GM23338 (cell line): ENCODE results near the gene CCDC9B. TPM values are rescaled to one million over a fixed set of nuclear protein-coding genes. Genes with fewer than 3 reads are reported as not detected.

Source experiments
- ATAC-seq: fragments of 200-7000 bp; cut with Tn5 transposase; 3 replicates; pipeline ENCODE4 v1.9.1; 2020
- DNase-seq: peaks from one replicate; pipeline ENCODE4 v3.0.0-alpha.2; 2015; ENCODE audit warnings: low spot score
- H2AFZ ChIP-seq: fragments of 200-600 bp; sonication (generic); 2 replicates; pipeline ENCODE4 v1.8.0; 2016; ENCODE audit warnings: antibody characterized with exemption, mild to moderate bottlenecking, moderate library complexity
- H3F3A ChIP-seq: fragments of 200-600 bp; sonication (generic); replicated peaks from 2 replicates; pipeline ENCODE4 v1.8.0; 2017; ENCODE audit warnings: antibody characterized with exemption, mixed run types, low read depth
- H3K27ac ChIP-seq: fragments of 200-600 bp; sonication (generic); 2 replicates; pipeline ENCODE4 v1.6.1; 2016; ENCODE audit warnings: low read depth
- H3K27me3 ChIP-seq: fragments of 200-600 bp; sonication (generic); 2 replicates; pipeline ENCODE4 v1.8.0; 2016; ENCODE audit warnings: mild to moderate bottlenecking, mixed run types, moderate library complexity; ENCODE audit not compliant: insufficient read depth
- H3K36me3 ChIP-seq: fragments of 200-600 bp; sonication (generic); 2 replicates; pipeline ENCODE4 v1.8.0; 2016; ENCODE audit warnings: mild to moderate bottlenecking; ENCODE audit not compliant: insufficient read depth
- H3K4me1 ChIP-seq: fragments of 200-600 bp; sonication (generic); 2 replicates; pipeline ENCODE4 v1.8.0; 2016; ENCODE audit warnings: mild to moderate bottlenecking, moderate library complexity; ENCODE audit not compliant: insufficient read depth
- H3K4me2 ChIP-seq: fragments of 200-600 bp; sonication (generic); 2 replicates; pipeline ENCODE4 v1.7.1; 2017; ENCODE audit warnings: mixed run types
- H3K4me3 ChIP-seq: fragments of 200-600 bp; sonication (generic); 2 replicates; pipeline ENCODE4 v1.6.1; 2016; ENCODE audit warnings: mixed run types
- H3K79me2 ChIP-seq: fragments of 200-600 bp; sonication (generic); replicated peaks from 2 replicates; pipeline ENCODE4 v1.8.0; 2017; ENCODE audit warnings: mild to moderate bottlenecking; ENCODE audit not compliant: insufficient read depth
- H3K9me2 ChIP-seq: fragments of 200-600 bp; sonication (generic); 2 replicates; pipeline ENCODE4 v1.8.0; 2017; ENCODE audit not compliant: insufficient read depth
- H4K20me1 ChIP-seq: fragments of 200-600 bp; sonication (generic); replicated peaks from 2 replicates; pipeline ENCODE4 v1.8.0; 2017; ENCODE audit warnings: mild to moderate bottlenecking; ENCODE audit not compliant: insufficient read depth
- H3K27ac Mint-ChIP-seq: 2 replicates; pipeline ENCODE4 v1.8.0; 2020; ENCODE audit warnings: inconsistent platforms, mild to moderate bottlenecking, moderate library complexity, mixed read lengths
- H3K27me3 Mint-ChIP-seq: 3 replicates; pipeline ENCODE4 v1.8.0; 2022; ENCODE audit warnings: low read depth, mild to moderate bottlenecking, moderate library complexity, mixed read lengths, inconsistent platforms; ENCODE audit not compliant: insufficient read depth, poor library complexity
- H3K36me3 Mint-ChIP-seq: 3 replicates; pipeline ENCODE4 v1.8.0; 2021; ENCODE audit warnings: low read depth, mild to moderate bottlenecking, inconsistent platforms, moderate library complexity, mixed read lengths
- H3K4me1 Mint-ChIP-seq: 3 replicates; pipeline ENCODE4 v1.8.0; 2020; ENCODE audit warnings: mild to moderate bottlenecking, inconsistent platforms, mixed read lengths
- H3K4me3 Mint-ChIP-seq: 3 replicates; pipeline ENCODE4 v1.8.0; 2021; ENCODE audit warnings: moderate library complexity, mild to moderate bottlenecking, inconsistent platforms, mixed read lengths
- H3K9me3 Mint-ChIP-seq: 3 replicates; pipeline ENCODE4 v1.8.0; 2020; ENCODE audit warnings: moderate library complexity, mild to moderate bottlenecking, inconsistent platforms, mixed read lengths
- EZH2 ChIP-seq: fragments of 200-600 bp; sonication (generic); IDR thresholded peaks from one replicate; pipeline ENCODE4 v1.8.0; 2017; ENCODE audit warnings: antibody characterized with exemption, mild to moderate bottlenecking, low read depth; ENCODE audit not compliant: unreplicated experiment
- EZH2phosphoT487 ChIP-seq: fragments of 200-600 bp; sonication (generic); IDR thresholded peaks from one replicate; pipeline ENCODE4 v1.8.1; 2018; ENCODE audit warnings: antibody characterized with exemption; ENCODE audit not compliant: unreplicated experiment
- JUNB ChIP-seq: IDR thresholded peaks from one replicate; pipeline ENCODE4 v1.6.1; 2016; ENCODE audit warnings: antibody characterized with exemption; ENCODE audit not compliant: unreplicated experiment
- POLR2AphosphoS5 ChIP-seq: IDR thresholded peaks from 2 replicates; pipeline ENCODE4 v1.6.1; 2016; ENCODE audit warnings: antibody characterized with exemption, low read depth
- STAT1 ChIP-seq: IDR thresholded peaks from one replicate; pipeline ENCODE4 v1.6.1; 2016; ENCODE audit warnings: antibody characterized with exemption; ENCODE audit not compliant: unreplicated experiment
- ZNF331 ChIP-seq: fragments of 250-450 bp; sonication (Bioruptor Pico); IDR thresholded peaks from 2 replicates; pipeline ENCODE4 v1.5.0; 2020; ENCODE audit warnings: low read depth, mild to moderate bottlenecking, moderate library complexity
- polyA plus RNA-seq: library from polyadenylated mRNA; unstranded; fragments of >200 nt; fragmentation: Nextera tagmentation; extraction: Ambion mirVana; gene quantifications from 2 replicates; pipeline ENCODE4 v1.2.1, GENCODE V29; 2016
- total RNA-seq: library from RNA; depleted of rRNA; stranded (reverse); fragments of >200 nt; shearing (Covaris generic); gene quantifications from 2 replicates; pipeline ENCODE4 v1.2.3, GENCODE V29; 2014
- TF ChIP-seq, protein P1 (sequence below): IDR thresholded peaks from 2 replicates; pipeline ENCODE4 v1.6.1; 2016; ENCODE audit warnings: antibody characterized with exemption
- TF ChIP-seq, protein P2 (sequence below), 2 experiments: fragments of 200-600 bp in 1 of 2; sonication (generic) in 1 of 2; conservative IDR thresholded peaks; 2 replicates each; pipeline versions ENCODE4 v1.5.1 to v1.6.1; 2016 to 2017; ENCODE audit warnings: antibody characterized with exemption in 2 of 2, low read depth in 2 of 2, mild to moderate bottlenecking in 2 of 2, moderate library complexity in 1 of 2
- TF ChIP-seq, protein P3 (sequence below): IDR thresholded peaks from one replicate; pipeline ENCODE4 v1.6.1; 2018; ENCODE audit warnings: antibody characterized with exemption; ENCODE audit not compliant: unreplicated experiment

The CCDC9B gene
- total and polyA plus RNA-seq, 2 experiments from 2014 or later: 0.18 to 0.97 TPM

DNA sequence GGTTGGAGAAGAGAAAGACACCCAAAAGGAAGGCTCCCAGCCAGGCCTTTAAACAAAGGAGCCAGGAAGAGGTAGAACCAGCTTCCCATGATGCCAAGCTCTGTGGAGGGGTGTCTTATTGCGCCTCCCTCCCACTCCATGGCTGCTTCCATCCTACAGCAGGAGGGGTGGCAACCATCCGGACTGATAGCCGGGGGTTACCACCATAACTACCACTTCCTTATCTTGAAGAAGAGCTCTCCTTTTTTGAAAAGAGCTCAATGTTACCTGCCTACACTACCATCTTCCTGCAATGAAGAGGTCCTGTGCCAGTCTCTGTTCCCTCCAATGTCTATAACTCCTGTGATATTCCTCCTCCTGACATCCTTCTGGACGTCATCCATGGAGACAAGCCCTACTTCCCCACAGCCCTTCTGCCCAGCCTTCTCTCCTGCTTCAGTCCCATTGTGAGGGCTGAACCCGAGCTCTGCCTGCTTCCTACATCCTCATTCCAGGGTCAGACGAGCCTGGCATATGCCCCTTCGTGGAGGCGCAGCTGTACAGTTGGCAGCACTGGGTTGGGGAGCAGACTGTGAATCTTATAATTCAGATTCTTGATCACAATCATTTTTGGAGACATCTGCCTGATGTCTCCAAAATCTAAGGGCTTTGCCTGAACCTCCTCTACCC, 8.5 kb downstream of the CCDC9B start:
- Mint-ChIP-seq H3K27me3 (peaks cover 19% of the 10 kb centered on the region), H3K36me3 (peaks cover 19% of the 10 kb centered on the region), H3K27ac (no peak overlapping the region), H3K9me3 (no peaks in the 10 kb centered on the region), H3K4me1 (peaks cover 55% of the 10 kb centered on the region), H3K4me3 (no peak overlapping the region)
- Histone ChIP-seq H3K4me1 (peaks cover 24% of the 10 kb centered on the region), H4K20me1 (no peaks in the 10 kb centered on the region), H3K79me2 (no peaks in the 10 kb centered on the region; the same call in 1 of the 2 replicates), H3K27me3 (no peaks in the 10 kb centered on the region), H3K4me3 (no peak overlapping the region), H3K4me2 (no peak overlapping the region), H3K36me3 (no peaks in the 10 kb centered on the region), H3K9me2 (0 out of 2 replicates have a peak, but pooled peaks cover 2% of the 10 kb centered on the region), H3F3A (0 out of 2 replicates have a peak, but pooled peaks cover 6% of the 10 kb centered on the region), H2AFZ (no peak overlapping the region), H3K27ac (no peak overlapping the region)
- TF ChIP-seq, protein P1, sequence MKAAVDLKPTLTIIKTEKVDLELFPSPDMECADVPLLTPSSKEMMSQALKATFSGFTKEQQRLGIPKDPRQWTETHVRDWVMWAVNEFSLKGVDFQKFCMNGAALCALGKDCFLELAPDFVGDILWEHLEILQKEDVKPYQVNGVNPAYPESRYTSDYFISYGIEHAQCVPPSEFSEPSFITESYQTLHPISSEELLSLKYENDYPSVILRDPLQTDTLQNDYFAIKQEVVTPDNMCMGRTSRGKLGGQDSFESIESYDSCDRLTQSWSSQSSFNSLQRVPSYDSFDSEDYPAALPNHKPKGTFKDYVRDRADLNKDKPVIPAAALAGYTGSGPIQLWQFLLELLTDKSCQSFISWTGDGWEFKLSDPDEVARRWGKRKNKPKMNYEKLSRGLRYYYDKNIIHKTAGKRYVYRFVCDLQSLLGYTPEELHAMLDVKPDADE: no peak
- TF ChIP-seq, protein P2, sequence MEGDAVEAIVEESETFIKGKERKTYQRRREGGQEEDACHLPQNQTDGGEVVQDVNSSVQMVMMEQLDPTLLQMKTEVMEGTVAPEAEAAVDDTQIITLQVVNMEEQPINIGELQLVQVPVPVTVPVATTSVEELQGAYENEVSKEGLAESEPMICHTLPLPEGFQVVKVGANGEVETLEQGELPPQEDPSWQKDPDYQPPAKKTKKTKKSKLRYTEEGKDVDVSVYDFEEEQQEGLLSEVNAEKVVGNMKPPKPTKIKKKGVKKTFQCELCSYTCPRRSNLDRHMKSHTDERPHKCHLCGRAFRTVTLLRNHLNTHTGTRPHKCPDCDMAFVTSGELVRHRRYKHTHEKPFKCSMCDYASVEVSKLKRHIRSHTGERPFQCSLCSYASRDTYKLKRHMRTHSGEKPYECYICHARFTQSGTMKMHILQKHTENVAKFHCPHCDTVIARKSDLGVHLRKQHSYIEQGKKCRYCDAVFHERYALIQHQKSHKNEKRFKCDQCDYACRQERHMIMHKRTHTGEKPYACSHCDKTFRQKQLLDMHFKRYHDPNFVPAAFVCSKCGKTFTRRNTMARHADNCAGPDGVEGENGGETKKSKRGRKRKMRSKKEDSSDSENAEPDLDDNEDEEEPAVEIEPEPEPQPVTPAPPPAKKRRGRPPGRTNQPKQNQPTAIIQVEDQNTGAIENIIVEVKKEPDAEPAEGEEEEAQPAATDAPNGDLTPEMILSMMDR (conservative IDR thresholded peaks at IDR 0.05; ENCODE audit: low read depth in 2 of 2): no peak
- no peak for TF ChIP-seq STAT1
- no peak for TF ChIP-seq ZNF331 (CRISPR knock-in tag)
- DNase-seq (no peak), ATAC-seq (no peak)

DNA sequence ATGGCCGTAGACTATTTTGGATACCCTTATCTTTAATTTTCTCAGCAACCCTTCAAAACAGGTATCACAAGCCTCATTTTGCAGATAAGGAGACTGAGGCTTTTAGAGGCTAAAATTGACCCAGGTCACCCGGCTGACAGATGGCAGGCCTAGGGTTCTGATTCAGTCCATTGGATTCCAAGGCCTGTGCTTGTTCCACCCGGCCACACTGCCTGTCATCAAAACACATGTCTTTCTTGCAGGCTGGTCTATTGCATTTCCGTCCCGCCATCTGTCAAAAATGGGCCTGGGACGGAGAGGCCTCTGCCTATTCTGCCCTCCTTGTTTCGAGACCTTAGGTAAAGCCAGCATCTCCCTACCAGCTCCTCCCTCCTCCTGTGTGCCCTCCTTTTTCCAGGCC, 9.1 kb downstream of the CCDC9B start:
- Histone ChIP-seq H2AFZ (no peak overlapping the region), H3K27ac (no peak overlapping the region), H3K4me3 (no peak overlapping the region), H3K79me2 (no peaks in the 10 kb centered on the region; the same call in 1 of the 2 replicates), H3K4me1 (peaks cover 30% of the 10 kb centered on the region), H3F3A (0 out of 2 replicates have a peak, but pooled peaks cover 6% of the 10 kb centered on the region), H3K27me3 (no peaks in the 10 kb centered on the region), H3K9me2 (0 out of 2 replicates have a peak, but pooled peaks cover 2% of the 10 kb centered on the region), H3K36me3 (no peaks in the 10 kb centered on the region), H3K4me2 (no peak overlapping the region), H4K20me1 (no peaks in the 10 kb centered on the region)
- Mint-ChIP-seq H3K36me3 (peaks cover 19% of the 10 kb centered on the region), H3K4me3 (no peak overlapping the region), H3K4me1 (peaks cover 55% of the 10 kb centered on the region), H3K27me3 (peaks cover 15% of the 10 kb centered on the region), H3K27ac (no peak overlapping the region), H3K9me3 (no peaks in the 10 kb centered on the region)
- DNase-seq (no peak), ATAC-seq (no peak)
- TF ChIP-seq EZH2 (no peak), EZH2phosphoT487 (no peak), JUNB (no peak), POLR2AphosphoS5 (no peak)
- TF ChIP-seq, protein P3, sequence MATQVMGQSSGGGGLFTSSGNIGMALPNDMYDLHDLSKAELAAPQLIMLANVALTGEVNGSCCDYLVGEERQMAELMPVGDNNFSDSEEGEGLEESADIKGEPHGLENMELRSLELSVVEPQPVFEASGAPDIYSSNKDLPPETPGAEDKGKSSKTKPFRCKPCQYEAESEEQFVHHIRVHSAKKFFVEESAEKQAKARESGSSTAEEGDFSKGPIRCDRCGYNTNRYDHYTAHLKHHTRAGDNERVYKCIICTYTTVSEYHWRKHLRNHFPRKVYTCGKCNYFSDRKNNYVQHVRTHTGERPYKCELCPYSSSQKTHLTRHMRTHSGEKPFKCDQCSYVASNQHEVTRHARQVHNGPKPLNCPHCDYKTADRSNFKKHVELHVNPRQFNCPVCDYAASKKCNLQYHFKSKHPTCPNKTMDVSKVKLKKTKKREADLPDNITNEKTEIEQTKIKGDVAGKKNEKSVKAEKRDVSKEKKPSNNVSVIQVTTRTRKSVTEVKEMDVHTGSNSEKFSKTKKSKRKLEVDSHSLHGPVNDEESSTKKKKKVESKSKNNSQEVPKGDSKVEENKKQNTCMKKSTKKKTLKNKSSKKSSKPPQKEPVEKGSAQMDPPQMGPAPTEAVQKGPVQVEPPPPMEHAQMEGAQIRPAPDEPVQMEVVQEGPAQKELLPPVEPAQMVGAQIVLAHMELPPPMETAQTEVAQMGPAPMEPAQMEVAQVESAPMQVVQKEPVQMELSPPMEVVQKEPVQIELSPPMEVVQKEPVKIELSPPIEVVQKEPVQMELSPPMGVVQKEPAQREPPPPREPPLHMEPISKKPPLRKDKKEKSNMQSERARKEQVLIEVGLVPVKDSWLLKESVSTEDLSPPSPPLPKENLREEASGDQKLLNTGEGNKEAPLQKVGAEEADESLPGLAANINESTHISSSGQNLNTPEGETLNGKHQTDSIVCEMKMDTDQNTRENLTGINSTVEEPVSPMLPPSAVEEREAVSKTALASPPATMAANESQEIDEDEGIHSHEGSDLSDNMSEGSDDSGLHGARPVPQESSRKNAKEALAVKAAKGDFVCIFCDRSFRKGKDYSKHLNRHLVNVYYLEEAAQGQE: no peak
- TF ChIP-seq, protein P2 (conservative IDR thresholded peaks at IDR 0.05; ENCODE audit: low read depth in 2 of 2): no peak
